ENCODE data around the gene ACTRT2.

GRCh38 chr1:2973601-2974593, 47.4 kb upstream of the ACTRT2 start:
- TF ChIP-seq CTCF (IDR thresholded peaks at IDR 0.05), result no peak
- TF ChIP-seq POLR2A (IDR thresholded peaks at IDR 0.05), result no peak
